T-helper 22 cell (primary cell): ENCODE data around the gene PFKL.
"Not testable (repeated sequence)": the region's sequence is repeated elsewhere in the genome, so short reads cannot be mapped to it uniquely, and the experiment has no call there.

Experiments
- DNase-seq: peaks from one replicate; pipeline ENCODE4 v3.0.0-alpha.2; 2020; ENCODE audit warnings: low read depth

The PFKL gene

DNA sequence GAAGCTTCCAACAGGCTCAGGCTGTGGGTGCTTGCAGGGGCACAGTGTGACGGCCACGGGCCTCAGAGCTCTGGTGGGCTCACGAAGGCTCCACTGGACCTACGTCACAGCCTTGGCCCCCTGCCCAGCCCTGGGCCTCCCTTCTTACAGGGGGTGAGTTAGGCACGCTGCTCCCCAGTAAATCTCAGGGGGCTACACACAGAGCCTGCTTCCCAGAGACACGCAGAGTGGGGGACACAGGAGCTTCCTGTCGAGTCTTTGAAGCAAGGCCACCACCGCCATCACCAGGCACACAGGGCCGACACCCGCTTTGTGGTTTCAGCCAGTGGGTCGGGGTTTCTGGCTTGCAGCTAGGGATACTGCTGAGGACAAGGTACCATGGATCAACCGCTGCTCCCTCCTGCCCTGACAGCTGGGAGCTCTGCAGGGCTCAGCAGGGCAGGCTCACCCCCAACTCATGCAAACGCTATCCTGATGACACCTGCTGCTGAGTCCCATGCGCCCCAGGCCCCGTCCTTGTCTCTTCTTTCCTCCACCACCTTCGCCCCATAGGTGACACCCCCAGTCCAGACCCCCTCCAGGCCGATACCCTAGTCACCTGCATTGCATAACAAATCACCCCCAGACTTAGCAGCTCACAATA lies 44.8 kb downstream of the PFKL start:
- DNase-seq: no peak

GRCh38 chr21:44345495-44345894 lies 45.6 kb downstream of the PFKL start:
- DNase-seq: no peak

DNA sequence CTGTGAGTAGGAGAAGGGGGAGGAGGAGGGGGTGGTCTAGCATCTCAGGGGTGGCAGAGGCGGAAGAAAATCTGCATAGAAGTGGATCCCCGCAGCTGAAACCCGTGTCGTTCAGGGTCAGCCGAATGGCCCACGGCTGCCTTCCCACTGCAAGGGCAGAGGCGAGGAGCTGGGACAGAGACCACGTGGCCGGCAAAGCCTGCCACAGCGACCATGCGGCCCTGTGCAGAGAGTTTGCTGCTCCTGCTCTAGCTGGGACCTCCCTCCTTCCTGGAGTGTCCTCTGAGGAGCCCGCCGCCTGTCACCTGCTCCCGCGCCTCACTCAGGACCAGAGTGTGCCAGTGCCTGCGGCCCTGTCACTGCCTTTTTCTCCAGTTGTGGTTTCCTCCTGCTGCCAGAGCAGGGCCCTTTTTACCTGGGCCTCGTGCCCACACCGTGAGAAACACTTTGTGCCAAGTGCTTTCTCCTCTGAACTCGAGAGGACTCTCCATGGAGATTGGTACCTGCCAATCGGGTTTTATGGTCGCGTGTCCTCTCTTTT lies 48.1 kb downstream of the PFKL start:
- DNase-seq: no peak

DNA sequence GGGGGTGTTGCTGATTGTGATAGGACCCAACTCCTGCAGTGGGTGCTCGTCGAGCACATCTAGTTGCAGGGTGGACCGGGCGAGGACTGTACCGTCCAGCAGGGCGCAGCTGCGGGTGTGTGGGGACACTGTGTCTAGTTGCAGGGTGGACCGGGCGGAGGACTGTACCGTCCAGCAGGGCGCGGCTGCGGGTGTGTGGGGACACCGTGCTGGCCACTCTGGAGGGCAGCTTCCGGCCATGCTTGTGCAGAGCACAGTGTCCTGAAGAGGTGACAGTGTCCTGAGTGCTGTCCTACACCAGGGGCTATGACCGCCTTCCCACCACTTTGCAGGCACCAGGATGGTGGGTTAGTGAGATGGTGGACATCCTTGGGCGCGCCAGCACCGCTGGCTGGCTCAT lies 49.0 kb downstream of the PFKL start:
- DNase-seq: no peak

GRCh38 chr21:44349416-44349846 lies 49.6 kb downstream of the PFKL start:
- DNase-seq: no peak

- no peak for DNase-seq
Measured at GRCh38 chr21:44349847-44350772, 50.3 kb downstream of the PFKL start.

GRCh38 chr21:44350773-44351481 lies 51.1 kb downstream of the PFKL start:
- DNase-seq: no peak

GRCh38 chr21:44351535-44352252 lies 51.8 kb downstream of the PFKL start:
- DNase-seq: no peak

- DNase-seq: no peak
Measured at GRCh38 chr21:44352253-44352860, 52.5 kb downstream of the PFKL start.

DNA sequence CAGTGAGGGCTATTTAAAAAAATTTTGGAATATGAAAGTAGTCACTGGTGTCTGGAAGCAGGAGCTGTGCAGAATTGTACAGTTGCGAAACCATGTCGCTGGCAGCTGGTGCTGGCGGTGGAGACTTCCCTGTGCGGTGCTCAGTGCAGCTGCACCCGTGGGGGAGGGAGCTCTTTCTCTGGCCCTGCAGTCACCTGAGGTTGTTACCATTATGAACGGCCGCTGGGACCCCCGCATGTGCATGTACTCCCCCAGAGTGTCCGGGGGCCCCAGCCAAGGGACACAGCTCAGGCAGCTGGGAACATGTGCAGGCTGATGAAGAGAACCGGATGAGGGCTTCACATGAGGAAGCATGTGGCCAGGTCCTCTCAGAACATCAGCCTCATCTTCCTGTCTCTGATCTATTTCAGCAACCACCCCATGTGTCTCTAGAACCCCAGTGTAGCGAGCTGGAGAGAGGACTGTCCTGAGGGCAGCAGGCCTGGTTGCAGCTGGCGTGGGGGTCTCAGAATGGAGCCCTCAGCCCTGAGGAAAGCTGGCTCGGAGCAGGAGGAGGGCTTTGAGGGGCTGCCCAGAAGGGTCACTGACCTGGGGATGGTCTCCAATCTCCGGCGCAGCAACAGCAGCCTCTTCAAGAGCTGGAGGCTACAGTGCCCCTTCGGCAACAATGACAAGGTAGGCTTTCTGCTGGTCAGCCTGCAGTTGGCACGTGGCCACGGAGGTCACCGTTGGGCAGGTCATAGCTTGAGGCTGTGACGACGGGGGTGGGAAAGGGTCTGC lies 53.5 kb downstream of the PFKL start, which contains the start of gene TRPM2:
TSS of gene TRPM2 (plus strand) at position 431 of the 780 bp plus-strand sequence. CDS start at position 511, 80 bp downstream.
- no peak for DNase-seq

GRCh38 chr21:44354001-44354405 lies 54.1 kb downstream of the PFKL start:
- no peak for DNase-seq

- no peak for DNase-seq
Measured at GRCh38 chr21:44354775-44355771, 55.2 kb downstream of the PFKL start.

- DNase-seq: no peak
Measured at GRCh38 chr21:44356160-44356559, 56.3 kb downstream of the PFKL start.

GRCh38 chr21:44356636-44357035 lies 56.8 kb downstream of the PFKL start:
- DNase-seq: no peak

GRCh38 chr21:44357064-44357837 lies 57.4 kb downstream of the PFKL start:
- no peak for DNase-seq

- no peak for DNase-seq
Measured at GRCh38 chr21:44359396-44359795, 59.5 kb downstream of the PFKL start.

DNA sequence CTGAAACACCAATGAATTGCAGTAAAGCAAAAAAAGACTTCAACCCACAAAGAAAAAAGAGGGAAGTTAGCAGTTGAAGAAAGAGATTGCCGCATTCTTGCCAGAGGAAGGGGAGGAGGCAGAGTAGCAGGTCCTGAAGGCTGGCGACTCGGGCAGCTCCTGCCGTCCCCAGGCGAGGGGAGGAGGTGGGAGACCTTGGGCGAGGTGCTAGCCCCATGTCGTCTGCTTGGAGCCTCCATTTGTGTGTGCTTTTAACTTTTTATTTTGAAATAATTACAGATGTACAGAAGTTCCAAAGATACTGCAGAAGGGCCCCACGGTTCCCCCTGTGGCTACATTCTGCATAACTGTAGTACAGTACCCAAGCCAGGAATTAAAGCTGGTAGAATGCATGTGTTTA lies 60.3 kb downstream of the PFKL start:
- DNase-seq: no peak

GRCh38 chr21:44361903-44362302 lies 62.0 kb downstream of the PFKL start:
- not testable (repeated sequence) for DNase-seq
